ENCODE measurements around the gene PARVB.

PARVB gene

DNA sequence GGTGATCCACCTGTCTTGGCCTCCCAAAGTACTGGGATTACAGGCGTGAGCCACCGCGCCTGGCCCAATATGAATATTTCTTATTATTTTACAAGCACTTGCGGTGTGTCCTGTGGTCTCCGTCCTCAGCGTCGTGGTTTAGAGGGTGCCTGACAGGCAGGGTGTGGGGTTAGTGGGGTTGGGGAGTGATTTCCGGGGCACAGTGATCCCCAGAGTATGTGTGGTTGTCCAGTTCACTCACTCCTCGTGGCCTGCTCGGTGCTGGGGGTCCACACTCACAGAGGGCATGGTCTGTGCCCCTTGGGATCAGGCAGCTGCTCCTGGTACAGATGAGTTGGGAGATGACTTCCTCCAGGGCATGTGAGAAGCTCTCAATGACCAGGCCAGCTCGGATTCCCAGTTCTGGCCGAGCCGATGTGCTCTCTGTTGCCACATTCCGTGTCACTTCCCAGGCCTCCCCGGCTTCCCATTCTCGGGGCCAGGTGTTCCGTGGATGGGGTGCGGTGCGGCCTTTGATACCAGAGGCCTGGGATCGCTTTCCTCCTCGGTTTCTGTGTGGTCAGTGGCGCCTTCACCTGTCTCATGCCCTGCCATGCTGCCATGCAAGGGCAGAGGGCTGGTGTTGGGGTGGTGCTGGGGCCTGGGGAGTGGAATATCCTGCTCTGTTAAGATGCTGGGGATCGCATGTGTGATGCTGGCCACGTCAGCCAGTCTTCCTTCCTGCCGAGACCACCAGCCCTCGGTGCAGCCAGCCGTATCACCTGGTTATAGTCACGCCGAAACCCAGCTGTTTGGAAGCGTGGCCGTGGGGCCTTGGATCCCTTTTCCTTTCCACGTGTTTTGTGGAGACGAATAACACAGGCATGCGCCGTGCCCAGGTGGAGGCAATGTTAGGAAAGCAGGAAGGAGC lies 39.6 kb downstream of the PARVB start:
- no peak for DNase-seq

DNA sequence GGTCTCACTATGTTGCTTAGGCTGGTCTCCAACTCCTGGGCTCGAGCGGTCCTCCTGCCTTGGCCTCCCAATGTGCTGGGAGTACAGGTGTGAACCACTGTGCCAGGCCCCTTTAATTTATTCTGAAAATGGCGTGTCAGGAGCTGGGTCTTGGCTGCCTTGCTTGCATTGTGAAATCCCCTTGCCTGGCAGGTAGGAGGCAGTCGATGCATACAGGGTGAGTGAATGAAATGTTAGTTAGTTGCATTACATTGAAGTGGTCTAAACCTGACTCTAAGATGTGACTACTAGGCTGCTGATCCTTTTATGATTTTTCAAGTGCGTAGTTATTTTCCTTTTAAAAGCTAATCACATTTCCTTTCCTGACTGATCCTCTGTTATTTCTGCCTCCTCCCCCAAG lies 42.9 kb downstream of the PARVB start:
- DNase-seq = no peak

- no peak for DNase-seq
Observed at GRCh38 chr22:44067901-44068300, 43.8 kb downstream of the PARVB start.

- DNase-seq = no peak
Observed at GRCh38 chr22:44068422-44069191, 44.5 kb downstream of the PARVB start.

DNA sequence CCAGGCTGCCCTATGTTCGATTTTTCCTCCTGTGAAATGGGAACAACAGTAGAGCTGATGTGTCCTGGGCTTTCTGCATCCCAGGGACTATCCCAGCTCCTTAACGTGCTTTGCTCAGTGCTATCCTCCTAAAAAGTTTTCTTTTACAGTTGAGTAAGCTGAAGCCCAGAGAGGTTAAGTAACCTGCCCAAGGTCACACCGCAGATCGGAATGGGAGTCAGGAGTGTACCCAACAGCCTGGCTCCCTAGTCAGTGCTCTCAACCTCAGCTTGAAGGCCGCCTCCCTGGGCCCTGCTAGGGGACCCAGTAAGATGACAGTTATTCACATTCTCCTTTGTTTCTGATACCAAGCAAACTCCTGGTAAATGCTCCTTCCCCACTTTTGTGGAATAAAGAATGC lies 45.9 kb downstream of the PARVB start:
- no peak for DNase-seq

- DNase-seq = no peak
Observed at GRCh38 chr22:44071781-44072326, 47.8 kb downstream of the PARVB start.

DNA sequence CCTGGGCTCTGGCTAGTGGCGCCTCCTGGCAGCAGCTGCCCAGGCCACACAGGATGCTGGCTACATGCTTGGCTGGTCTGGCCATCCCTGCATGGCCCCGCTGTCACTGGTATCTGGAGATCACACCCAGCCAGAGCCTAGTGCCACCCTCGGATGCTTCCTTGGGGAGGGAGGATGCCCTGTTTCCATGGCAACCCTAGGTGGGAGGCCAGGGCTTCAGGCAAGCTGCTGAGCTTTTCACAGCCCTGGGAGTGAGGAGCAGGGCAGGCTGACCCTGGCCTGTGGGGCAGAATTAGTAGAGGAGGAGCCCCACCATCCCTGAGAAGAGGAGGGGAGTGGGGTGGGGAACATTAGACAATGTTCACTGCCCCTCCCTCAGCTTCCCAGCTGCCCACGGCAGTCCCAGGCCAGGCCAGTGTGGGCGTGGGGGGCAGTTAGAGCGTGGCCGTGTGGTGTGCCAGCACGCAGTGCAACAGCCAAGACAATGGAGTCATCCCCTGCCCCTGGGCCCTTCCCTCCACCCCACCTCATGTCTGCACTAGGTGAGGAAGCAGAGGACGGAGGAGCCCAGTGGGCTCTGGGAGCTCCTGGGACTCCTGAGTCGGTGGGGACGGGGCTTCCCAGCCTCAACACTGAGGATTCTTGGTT lies 50.4 kb downstream of the PARVB start:
- DNase-seq = no peak

DNA sequence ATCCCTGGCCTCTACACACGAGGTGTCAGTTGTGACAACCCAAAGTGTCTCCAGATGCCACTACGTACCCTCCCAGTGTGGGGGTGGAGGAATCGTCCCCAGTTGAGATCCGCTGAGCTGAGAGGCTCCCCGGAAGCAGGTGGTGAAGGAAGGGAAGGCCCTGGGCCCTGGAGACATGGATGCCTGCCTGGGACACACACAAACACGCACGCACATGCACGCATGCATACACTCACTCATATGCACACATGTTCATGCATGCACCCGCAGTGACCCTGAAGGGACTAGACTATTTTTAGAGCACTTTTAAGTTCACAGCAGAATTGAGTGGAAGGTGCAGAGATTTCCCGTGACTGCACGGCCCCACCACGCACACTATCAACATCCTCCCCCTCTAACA lies 50.9 kb downstream of the PARVB start:
- DNase-seq = no peak

DNA sequence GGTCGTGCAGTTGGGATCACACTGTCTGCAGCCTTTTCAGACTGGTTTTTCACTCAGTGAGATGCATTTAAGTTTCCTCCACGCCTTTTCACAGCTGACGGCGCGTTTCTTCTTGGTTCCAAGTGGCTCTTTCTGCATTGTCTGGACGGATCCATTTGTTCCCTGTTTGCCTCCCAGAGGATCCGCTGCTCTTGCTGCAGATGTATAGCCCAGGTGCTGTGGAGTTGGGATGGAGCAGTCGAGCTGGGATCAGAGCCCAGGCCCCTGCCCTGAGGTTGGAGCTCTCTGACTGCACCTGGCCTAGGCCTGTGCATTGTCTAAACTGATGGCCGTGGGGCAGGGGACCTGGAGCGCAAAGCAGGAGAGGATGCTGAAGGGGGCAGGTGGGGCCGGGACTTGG lies 51.6 kb downstream of the PARVB start:
- no peak for DNase-seq

DNA sequence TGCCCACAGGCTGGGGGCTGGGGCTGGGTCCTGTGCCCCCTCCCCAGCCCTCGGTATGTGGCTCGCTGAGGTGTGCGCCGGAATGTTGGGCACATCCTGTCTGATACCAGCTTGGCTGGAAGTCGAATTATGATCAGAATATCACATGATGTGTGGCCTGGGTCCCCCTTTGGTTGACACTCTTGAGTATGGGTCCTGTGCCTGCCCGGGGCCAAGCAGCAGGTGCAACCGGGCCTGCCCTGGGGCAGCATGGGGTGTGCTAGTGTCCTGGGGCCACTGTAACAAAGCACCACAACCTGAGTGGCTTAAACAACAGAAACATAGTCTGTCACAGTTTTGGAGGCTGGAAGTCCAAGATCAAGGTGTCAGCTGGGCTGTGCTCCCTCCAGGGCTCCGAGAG lies 52.7 kb downstream of the PARVB start:
- no peak for DNase-seq

DNA sequence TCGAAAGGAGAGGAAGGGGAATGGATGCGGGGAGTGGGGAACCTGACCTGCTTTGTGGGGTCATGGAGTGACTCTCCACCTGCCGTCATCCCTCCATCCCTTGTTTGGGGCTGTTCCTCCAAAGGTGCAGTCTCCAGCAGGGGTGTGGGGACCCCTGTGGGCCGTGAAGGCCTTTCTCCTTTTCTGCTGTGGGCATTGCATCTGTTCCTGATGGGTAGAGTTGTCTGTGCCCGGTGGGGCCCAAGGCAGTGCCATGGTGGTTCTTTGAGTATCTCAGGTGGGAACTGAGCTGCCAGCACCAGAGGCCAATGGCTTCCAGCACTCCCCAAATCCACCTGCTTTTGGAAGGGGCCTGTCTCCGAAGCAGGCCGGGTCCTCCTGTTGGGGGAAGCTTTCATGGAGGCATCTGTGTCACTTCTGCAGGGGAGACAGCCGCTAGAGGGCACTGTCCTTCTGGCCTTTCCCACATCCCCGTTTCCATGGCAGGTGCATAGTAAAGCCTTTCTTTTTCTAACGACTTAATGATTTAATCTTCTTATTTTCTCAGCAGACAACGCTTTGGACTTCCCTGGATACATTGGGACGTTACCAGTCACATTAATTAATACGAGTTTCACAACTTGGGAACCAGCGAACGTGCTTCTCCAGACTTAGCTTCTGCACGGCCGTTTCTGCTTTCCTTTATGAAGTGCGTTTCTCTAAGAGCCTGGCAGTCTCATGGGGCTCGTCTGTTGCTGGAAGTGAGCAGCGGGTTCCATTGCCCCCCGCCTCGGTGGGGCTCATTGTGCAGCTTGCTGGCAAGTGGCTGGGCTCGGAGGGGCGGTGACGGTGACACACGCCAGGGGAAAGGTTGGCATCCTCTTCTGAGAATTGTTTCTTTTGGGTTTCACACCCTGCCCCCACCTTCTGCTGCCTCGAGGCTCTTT lies 57.1 kb downstream of the PARVB start:
- DNase-seq = peak; percentile 66

DNA sequence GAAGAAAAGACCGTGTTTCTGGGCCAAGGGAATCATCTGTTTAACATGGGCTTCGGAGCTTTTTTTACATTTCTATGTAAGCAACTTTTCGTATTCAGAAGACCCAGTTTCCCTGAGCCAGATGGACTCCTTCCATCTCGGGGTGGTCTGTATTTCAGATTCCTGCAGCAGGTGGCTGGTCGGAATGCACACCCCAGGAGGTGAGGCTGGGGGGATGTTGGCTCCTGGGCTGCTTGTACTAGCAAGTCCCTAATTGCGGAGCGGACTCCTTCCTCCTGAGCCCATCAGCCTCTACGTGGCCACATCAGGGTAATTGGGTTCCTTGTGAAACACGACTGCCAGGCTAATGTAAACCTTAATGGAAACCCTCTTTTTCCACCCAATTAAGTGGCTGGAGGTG lies 58.7 kb downstream of the PARVB start:
- no peak for DNase-seq

DNA sequence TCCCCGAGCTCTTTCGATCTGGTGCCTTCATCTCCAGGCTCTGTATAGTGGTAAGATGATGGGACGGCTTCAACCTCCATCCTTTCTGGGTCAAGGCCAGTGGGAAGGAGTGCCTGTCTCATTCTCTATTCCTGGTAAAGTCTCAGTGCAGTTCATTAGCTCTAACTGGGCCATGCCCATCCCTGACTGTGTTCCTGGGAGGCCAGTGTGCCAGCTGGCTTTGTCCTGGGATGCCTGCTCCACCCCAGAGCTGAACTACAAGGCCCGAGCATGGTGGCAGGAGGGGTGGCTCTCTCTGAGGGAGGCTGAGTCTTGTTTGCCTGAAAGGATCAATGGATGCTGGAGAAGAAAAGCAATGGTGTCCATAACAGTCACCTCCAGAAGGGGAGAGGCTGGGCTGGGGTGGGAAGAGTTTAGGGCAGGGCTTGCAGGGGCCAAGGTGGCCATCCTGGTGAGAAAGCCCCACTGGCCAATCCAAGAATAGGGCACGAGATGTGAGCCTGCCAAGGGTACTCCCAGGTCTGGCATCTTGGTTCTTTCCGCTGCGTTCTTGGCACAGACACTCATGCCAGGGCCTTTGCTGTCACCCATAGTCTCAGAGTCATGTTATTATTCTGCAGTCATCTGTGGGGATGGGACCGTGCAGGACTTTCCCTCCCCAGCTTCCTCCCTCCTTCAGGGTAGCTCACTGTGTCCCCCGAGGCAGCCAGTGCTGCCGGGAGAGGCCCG lies 60.1 kb downstream of the PARVB start:
- DNase-seq = no peak

GRCh38 chr22:44085743-44086270 lies 61.7 kb downstream of the PARVB start:
- DNase-seq = peak; percentile 39

DNA sequence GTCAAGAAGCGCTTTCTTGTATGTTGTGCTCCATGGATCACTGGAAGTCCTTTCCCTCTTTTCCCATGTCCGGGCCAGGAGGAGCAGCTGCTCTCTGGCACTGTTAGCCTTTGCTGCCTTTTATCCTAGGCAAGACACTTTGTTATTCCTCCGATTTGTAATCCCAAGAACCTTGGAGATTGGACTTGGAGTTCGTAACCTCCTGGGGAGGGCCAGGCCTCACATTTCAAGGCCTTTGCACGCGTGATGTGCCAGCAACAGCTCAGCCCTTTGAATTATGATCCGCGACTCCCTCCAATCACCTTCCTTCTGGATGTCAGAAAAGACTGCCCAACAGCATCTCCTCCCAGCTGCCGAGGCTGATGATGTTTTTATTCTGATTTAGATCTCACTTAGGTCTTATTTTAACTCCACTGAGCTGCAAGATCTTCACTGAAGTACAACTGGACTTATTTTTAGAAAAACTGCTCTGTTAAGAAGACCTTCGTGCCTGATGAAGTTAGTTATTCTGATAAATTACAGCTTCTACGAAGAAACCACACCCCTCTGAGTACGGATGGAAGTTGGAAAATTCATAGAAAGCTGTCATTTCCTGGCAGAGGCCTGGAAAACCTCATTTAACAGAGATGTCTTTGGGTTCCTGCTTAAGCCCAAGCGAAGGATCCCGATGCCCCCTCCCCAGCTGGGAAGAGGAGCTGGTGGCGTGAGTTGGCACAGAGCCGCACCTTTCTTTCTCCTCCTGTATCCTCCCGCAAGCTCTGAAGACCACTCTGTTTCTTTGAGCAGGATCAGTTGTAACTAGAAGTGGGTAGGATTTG lies 62.4 kb downstream of the PARVB start:
- DNase-seq = no peak

DNA sequence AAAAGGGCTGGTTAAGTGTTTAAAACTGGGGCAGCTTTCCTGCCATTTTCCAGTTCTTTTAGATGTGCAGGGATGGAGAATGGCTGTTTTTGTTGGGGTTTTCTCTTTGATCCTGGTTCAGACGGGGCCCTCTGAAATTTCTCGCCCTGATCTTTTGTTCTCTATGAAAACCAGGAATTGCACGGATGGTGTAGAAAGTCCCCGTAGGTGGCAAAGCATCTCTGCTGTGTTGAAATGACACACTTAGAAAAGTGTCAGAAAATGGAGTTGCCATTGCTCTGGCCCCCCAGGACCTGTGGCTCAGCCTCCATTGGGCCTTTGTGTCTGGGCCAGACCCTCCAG lies 63.0 kb downstream of the PARVB start:
- no peak for DNase-seq

DNA sequence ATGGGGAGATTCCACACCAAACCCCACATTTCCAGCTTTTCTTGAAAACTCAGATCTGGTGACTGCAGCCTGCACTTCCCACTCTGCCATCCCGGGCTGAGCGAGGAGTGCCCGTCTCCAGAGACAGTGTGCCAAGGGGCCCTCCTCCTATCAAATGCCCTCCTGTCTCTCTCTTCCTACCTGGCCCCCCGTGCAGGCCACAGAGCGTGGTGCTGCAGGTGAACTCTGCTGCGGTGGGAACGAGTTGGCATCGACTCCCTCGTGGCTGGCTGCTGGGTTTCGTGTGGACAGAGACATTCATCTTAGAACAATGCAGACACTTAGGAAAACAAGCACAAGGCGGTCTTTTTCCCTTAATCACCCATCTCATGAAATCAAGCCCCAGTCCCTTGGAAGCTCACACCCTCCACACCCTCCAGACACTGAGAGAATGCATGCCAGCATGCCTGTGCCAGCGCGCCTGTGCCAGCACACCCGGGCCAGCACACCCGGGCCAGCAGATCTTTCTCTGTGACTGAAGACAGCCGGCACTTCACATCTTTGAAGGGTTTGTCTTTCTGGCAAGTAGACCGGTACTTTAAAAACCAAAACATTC lies 65.0 kb downstream of the PARVB start:
- no peak for DNase-seq

DNA sequence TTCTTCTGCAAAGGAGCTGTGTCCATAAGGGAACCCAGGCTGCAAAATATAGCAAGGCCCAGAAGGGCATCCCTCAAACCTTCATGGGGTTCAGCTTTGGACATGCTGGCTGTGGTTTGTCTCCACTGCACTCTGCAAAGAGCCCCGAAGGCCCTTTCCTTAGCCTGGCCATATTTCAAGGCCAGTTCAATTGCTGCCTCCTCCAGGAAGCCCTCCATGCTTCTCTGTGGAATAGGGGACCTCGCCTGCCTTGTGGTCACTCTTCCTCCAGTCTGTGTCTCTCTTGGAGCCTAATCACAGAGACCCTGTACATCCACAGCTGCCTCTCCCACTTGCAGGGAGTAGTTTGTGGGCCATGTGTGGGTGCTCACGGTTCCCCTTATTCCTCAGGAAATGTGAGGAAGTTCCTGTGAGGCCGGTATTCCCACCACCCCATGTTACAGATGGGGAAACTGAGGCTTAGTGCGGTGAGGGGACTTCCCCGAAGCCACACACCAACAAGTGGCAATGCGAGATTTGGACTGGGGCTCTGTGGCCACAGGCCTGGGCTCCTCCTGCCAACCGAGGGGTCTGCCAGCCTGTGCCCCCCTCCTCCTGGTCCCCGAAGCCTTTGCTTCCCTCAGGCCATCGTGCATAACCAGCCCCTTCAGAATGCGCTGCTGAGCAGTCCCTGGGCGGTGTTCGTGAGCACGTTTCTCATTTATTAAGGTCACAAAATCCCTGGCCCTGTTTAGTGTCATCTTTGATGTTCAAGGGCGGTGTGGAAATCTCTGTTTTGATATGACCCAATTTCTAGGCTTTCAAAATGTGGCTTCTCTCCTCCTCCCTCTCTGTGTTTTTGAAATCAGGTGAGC lies 65.8 kb downstream of the PARVB start:
- DNase-seq = no peak

GRCh38 chr22:44090571-44090905 lies 66.4 kb downstream of the PARVB start:
- DNase-seq = no peak
